ENCODE data around the gene HYAL2.
A peak's percentile ranks its signal among the peaks of the same experiment; 100 is the strongest.

HYAL2 gene

DNA sequence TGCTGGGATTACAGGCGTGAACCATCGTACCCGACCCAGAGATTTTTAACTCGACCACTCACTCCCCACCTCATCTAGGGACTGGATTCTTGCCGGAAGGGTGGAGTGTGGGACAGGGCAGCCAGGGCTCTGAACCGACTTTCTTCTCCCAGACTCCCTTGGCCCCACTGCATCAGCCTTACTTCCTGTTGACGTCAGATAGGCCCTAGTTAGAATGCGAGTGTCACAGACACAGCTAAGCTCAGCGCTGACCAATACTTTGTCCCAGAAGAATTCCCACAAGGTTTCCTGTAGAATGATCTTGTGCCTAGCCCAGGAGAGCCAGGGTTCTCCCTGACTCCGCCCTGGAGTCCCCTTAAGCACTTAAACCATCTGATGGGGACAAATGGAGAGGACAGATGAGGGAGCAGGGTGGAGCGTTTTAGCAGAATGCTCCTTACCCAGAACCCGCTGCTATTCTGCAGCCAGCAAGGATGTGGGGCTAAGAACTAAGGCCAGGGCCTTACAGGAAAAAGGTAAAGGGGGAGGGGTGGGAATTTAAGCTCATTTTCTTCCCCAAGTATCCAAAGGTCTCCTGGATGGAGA lies 11.3 kb upstream of the HYAL2 start:
- H2AFZ ChIP-seq (ENCODE audit: low read depth, low read length) = no peak overlapping the region
- ATAC-seq (ENCODE audit: insufficient read depth, low read depth) (no peak), DNase-seq (no peak)
- TF ChIP-seq CTCF (IDR thresholded peaks at IDR 0.05; ENCODE audit: borderline replicate concordance, extremely low read depth, low read length, poor library complexity, severe bottlenecking) (no peak), EZH2 (IDR thresholded peaks at IDR 0.05; ENCODE audit: borderline replicate concordance, low read depth, low read length, severe bottlenecking) (no peak)
- H3K79me2 ChIP-seq (ENCODE audit: insufficient read depth, low read length) = peaks cover 75% of the 10 kb centered on the region
- peak overlapping the region; percentile 48; the same call in 1 of the 2 replicates for H3K27ac ChIP-seq (ENCODE audit: low read length)
- H3K4me3 ChIP-seq (ENCODE audit: low read depth in 1 of 2, low read length in 2 of 2) = 0 out of 4 replicates have a peak overlapping the region, but pooled peaks of 1 of the 2 experiments have one; percentile 29
- H3K27me3 ChIP-seq (ENCODE audit: insufficient read depth, low read length, poor library complexity) = no peaks in the 10 kb centered on the region
- peak overlapping the region; percentile 39; the same call in 1 of the 2 replicates for H3K9ac ChIP-seq (ENCODE audit: low read depth, low read length)
- H3K36me3 ChIP-seq (ENCODE audit: insufficient read depth, low read length) = peaks cover 67% of the 10 kb centered on the region
- peak overlapping the region; percentile 81 for H3K4me2 ChIP-seq (ENCODE audit: insufficient read depth, low read length)
- H3K9me3 ChIP-seq (ENCODE audit: insufficient read depth, low read length, severe bottlenecking) = no peaks in the 10 kb centered on the region
- H3K4me1 ChIP-seq (ENCODE audit: insufficient read depth, low read length) = peaks cover 76% of the 10 kb centered on the region
- H4K20me1 ChIP-seq (ENCODE audit: insufficient read depth, low read length) = peaks cover 53% of the 10 kb centered on the region

DNA sequence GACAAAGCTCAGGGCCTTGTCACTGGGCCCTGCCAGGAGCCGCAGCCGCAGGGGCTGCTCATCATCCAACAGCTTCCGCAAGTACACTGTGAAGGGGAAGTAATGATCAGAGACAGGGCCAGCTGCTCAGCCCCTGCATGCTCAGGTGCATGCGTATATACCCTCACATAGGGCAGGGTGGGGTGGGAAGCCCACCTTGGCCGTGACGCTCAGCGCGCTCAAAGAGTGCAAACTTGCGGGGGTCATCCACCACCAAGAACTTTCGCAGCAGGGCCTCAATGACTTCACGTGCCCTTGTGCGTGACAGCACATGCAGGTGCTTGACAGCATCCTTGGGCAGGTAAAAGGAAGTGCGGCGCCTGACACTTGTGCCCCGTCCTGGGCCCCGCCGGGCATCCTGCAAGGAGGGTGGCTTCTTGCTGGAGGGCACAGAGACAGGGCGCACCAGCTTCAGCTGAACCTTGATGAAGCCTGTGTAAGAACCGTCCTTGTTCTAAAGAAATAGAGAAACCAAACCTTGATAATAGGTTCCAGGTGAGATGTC lies 8.9 kb upstream of the HYAL2 start:
- no peaks in the 10 kb centered on the region for H3K9me3 ChIP-seq (ENCODE audit: insufficient read depth, low read length, severe bottlenecking)
- no peak overlapping the region for H3K27ac ChIP-seq (ENCODE audit: low read length)
- no peak for ATAC-seq (ENCODE audit: insufficient read depth, low read depth)
- no peak for TF ChIP-seq EZH2 (IDR thresholded peaks at IDR 0.05; ENCODE audit: borderline replicate concordance, low read depth, low read length, severe bottlenecking)
- H3K4me3 ChIP-seq (ENCODE audit: low read depth in 1 of 2, low read length in 2 of 2) = no peak overlapping the region
- no peak overlapping the region for H3K9ac ChIP-seq (ENCODE audit: low read depth, low read length)
- no peaks in the 10 kb centered on the region for H3K27me3 ChIP-seq (ENCODE audit: insufficient read depth, low read length, poor library complexity)
- peaks cover 65% of the 10 kb centered on the region for H3K36me3 ChIP-seq (ENCODE audit: insufficient read depth, low read length)
- no peak overlapping the region for H2AFZ ChIP-seq (ENCODE audit: low read depth, low read length)
- H4K20me1 ChIP-seq (ENCODE audit: insufficient read depth, low read length) = peaks cover 62% of the 10 kb centered on the region
- DNase-seq = no peak
- H3K79me2 ChIP-seq (ENCODE audit: insufficient read depth, low read length) = peaks cover 69% of the 10 kb centered on the region
- no peak overlapping the region for H3K4me2 ChIP-seq (ENCODE audit: insufficient read depth, low read length)
- peaks cover 81% of the 10 kb centered on the region for H3K4me1 ChIP-seq (ENCODE audit: insufficient read depth, low read length)

- Histone ChIP-seq H3K27me3 (ENCODE audit: insufficient read depth, low read length, poor library complexity) (no peaks in the 10 kb centered on the region), H3K9ac (ENCODE audit: low read depth, low read length) (no peak overlapping the region), H3K79me2 (ENCODE audit: insufficient read depth, low read length) (peaks cover 64% of the 10 kb centered on the region), H2AFZ (ENCODE audit: low read depth, low read length) (no peak overlapping the region), H3K4me3 (ENCODE audit: low read depth in 1 of 2, low read length in 2 of 2) (no peak overlapping the region), H3K27ac (ENCODE audit: low read length) (no peak overlapping the region), H3K36me3 (ENCODE audit: insufficient read depth, low read length) (peaks cover 66% of the 10 kb centered on the region), H4K20me1 (ENCODE audit: insufficient read depth, low read length) (peaks cover 51% of the 10 kb centered on the region), H3K9me3 (ENCODE audit: insufficient read depth, low read length, severe bottlenecking) (no peaks in the 10 kb centered on the region), H3K4me2 (ENCODE audit: insufficient read depth, low read length) (no peak overlapping the region), H3K4me1 (ENCODE audit: insufficient read depth, low read length) (peaks cover 77% of the 10 kb centered on the region)
- ATAC-seq (ENCODE audit: insufficient read depth, low read depth) (no peak), DNase-seq (no peak)
- TF ChIP-seq CTCF (IDR thresholded peaks at IDR 0.05; ENCODE audit: borderline replicate concordance, extremely low read depth, low read length, poor library complexity, severe bottlenecking) (no peak), EZH2 (IDR thresholded peaks at IDR 0.05; ENCODE audit: borderline replicate concordance, low read depth, low read length, severe bottlenecking) (no peak)
Observed at GRCh38 chr3:50330330-50330729, 7.8 kb upstream of the HYAL2 start.

DNA sequence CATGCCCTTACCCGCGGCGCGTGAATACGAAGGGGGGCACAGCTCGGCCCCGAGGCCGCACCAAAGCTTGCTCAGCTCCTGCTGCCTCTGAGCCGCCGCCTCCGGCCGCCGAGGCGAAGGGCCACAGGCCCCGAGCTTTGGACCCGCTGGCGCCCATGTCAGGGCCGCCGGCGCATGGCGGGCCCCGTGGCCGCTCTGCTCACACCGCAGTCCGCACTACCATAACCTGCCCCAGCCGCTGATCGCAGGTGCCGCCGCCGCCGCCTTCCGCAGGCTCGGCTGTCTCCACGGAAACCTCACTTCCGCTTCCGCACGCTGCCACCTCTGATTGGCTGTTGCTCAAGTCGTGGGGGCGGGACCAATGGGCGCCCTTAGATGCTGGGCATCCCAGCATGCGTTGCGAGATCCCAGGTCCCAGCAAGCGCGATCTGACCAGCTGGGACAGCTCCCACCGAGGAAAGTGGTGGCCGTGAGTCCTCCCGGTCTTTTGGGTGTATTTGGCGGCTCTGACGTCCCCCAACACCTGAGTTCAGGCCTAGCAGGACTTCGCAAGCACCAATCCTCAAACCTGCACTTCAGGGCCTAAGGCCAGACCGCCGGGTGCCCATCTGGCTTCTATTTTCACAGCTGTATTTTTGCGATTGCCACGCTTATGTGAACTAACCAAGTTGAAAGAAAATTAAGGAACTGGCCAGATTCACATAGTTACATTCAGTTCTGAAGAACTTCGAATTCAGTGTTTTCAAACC lies 5.6 kb upstream of the HYAL2 start, which contains the start of gene TUSC2:
Gene TUSC2, minus strand, starts transcription at position 281 of the 749 bp plus-strand sequence. Its CDS starts 124 bp downstream, at position 157.
- Histone ChIP-seq H3K4me3 (ENCODE audit: low read depth in 1 of 2, low read length in 2 of 2) (peak within 1 kb of the TSS; percentile 88 to 89), H3K79me2 (ENCODE audit: insufficient read depth, low read length) (peaks cover 42% of the 10 kb centered on the region), H3K27ac (ENCODE audit: low read length) (peak within 1 kb of the TSS; percentile 73), H3K4me1 (ENCODE audit: insufficient read depth, low read length) (peaks cover 58% of the 10 kb centered on the region), H3K36me3 (ENCODE audit: insufficient read depth, low read length) (peaks cover 62% of the 10 kb centered on the region), H3K27me3 (ENCODE audit: insufficient read depth, low read length, poor library complexity) (no peaks in the 10 kb centered on the region), H4K20me1 (ENCODE audit: insufficient read depth, low read length) (peaks cover 31% of the 10 kb centered on the region), H3K4me2 (ENCODE audit: insufficient read depth, low read length) (peak within 1 kb of the TSS; percentile 80), H3K9me3 (ENCODE audit: insufficient read depth, low read length, severe bottlenecking) (no peaks in the 10 kb centered on the region), H2AFZ (ENCODE audit: low read depth, low read length) (peak within 1 kb of the TSS; percentile 78), H3K9ac (ENCODE audit: low read depth, low read length) (peak within 1 kb of the TSS; percentile 79)
- ATAC-seq (ENCODE audit: insufficient read depth, low read depth) (peak; percentile 95), DNase-seq (peak; percentile 96)
- TF ChIP-seq CTCF (IDR thresholded peaks at IDR 0.05; ENCODE audit: borderline replicate concordance, extremely low read depth, low read length, poor library complexity, severe bottlenecking) = no peak
- no peak for TF ChIP-seq EZH2 (IDR thresholded peaks at IDR 0.05; ENCODE audit: borderline replicate concordance, low read depth, low read length, severe bottlenecking)
